ENCODE results near the gene IRX6. TPM values are rescaled to one million over a fixed set of nuclear protein-coding genes. Genes with fewer than 3 reads are reported as not detected.

Gene IRX6
- total and polyA plus RNA-seq, 2 donors from 2014 or later: 0.62 to 1.2 TPM

DNA sequence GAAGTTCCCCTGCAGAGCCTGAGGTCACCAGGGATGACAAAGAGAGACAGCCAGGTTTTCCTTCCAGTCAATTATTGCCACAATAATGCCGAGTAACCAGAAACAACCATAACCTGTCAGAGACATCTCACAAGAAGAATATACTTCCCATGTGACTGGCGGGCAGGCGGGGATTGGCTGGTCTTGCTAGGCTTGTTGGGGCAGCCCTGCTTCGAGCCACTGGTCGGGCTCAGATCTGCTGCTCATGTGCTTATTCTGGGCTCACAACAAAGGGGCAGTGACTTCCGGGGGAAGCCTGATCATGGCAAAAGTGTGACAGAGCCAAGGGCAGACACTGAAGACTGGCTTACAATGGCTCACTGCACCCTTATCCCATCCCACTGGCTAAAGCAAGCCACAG is 48.1 kb upstream of the IRX6 start:
- H3K27me3 ChIP-seq (ENCODE audit: control insufficient read depth, insufficient read depth, low read length): no peaks in the 10 kb centered on the region
- H3K4me1 ChIP-seq (ENCODE audit: control insufficient read depth in 2 of 3, insufficient read depth in 2 of 3, low read depth in 1 of 3, low read length in 3 of 3): no peaks in the 10 kb centered on the region
- TF ChIP-seq, protein P1, sequence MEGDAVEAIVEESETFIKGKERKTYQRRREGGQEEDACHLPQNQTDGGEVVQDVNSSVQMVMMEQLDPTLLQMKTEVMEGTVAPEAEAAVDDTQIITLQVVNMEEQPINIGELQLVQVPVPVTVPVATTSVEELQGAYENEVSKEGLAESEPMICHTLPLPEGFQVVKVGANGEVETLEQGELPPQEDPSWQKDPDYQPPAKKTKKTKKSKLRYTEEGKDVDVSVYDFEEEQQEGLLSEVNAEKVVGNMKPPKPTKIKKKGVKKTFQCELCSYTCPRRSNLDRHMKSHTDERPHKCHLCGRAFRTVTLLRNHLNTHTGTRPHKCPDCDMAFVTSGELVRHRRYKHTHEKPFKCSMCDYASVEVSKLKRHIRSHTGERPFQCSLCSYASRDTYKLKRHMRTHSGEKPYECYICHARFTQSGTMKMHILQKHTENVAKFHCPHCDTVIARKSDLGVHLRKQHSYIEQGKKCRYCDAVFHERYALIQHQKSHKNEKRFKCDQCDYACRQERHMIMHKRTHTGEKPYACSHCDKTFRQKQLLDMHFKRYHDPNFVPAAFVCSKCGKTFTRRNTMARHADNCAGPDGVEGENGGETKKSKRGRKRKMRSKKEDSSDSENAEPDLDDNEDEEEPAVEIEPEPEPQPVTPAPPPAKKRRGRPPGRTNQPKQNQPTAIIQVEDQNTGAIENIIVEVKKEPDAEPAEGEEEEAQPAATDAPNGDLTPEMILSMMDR (IDR thresholded peaks at IDR 0.05; ENCODE audit: borderline replicate concordance, extremely low read depth, insufficient read depth): no peak
- no peaks in the 10 kb centered on the region for H3K36me3 ChIP-seq (ENCODE audit: control insufficient read depth in 2 of 3, insufficient read depth in 3 of 3, low read length in 3 of 3)
- DNase-seq (no peak), FAIRE-seq (no peak)
- no peak overlapping the region for H3K9ac ChIP-seq (ENCODE audit: low read length in 3 of 3)
- no peaks in the 10 kb centered on the region for H3K9me3 ChIP-seq (ENCODE audit: control insufficient read depth in 2 of 3, insufficient read depth in 1 of 3, low read length in 3 of 3)
- H3K27ac ChIP-seq (ENCODE audit: low read depth in 2 of 2, low read length in 2 of 2): no peak overlapping the region
- intact Hi-C loops (cut with DNase I): no loop called here
- H3K4me3 ChIP-seq (ENCODE audit: low read length in 3 of 3): no peak overlapping the region

DNA sequence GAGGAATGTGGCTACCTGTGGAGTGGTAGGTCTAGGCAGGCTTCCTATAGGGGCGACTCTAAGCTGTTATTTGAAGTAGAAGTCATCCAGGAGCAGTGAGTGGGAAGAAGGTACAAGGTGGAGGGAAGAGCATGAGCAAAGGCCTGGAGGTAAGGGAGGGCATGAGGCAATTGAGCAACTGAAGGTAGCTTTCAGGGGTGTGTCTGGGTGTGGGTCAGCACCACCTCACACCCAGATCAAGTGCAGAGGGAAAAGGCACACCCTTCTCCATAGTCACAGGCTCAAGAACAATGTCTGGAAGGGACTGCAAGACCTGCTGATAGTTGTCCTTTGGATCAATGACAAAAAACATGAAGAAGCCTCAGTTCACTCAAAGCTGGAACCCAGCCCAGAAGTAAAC is 46.5 kb upstream of the IRX6 start:
- no peak overlapping the region for H3K27ac ChIP-seq (ENCODE audit: low read depth in 2 of 2, low read length in 2 of 2)
- no peak for FAIRE-seq

GRCh38 chr16:55279598-55279997 is 44.4 kb upstream of the IRX6 start:
- no peaks in the 10 kb centered on the region for H3K4me1 ChIP-seq (ENCODE audit: control insufficient read depth in 2 of 3, insufficient read depth in 2 of 3, low read depth in 1 of 3, low read length in 3 of 3)
- TF ChIP-seq, protein P1 (IDR thresholded peaks at IDR 0.05; ENCODE audit: borderline replicate concordance, extremely low read depth, insufficient read depth): no peak
- no peaks in the 10 kb centered on the region for H3K36me3 ChIP-seq (ENCODE audit: control insufficient read depth in 2 of 3, insufficient read depth in 3 of 3, low read length in 3 of 3)
- H3K4me3 ChIP-seq (ENCODE audit: low read length in 3 of 3): no peak overlapping the region
- FAIRE-seq (no peak), DNase-seq (no peak)
- H3K27me3 ChIP-seq (ENCODE audit: control insufficient read depth, insufficient read depth, low read length): no peaks in the 10 kb centered on the region
- intact Hi-C loops (cut with DNase I): no loop called here
- H3K9ac ChIP-seq (ENCODE audit: low read length in 3 of 3): no peak overlapping the region
- no peak overlapping the region for H3K27ac ChIP-seq (ENCODE audit: low read depth in 2 of 2, low read length in 2 of 2)
- H3K9me3 ChIP-seq (ENCODE audit: control insufficient read depth in 2 of 3, insufficient read depth in 1 of 3, low read length in 3 of 3): no peaks in the 10 kb centered on the region

More for the DNA sequence above, 46.5 kb upstream of the IRX6 start:
- Histone ChIP-seq H3K9ac (ENCODE audit: low read length in 3 of 3) (no peak overlapping the region), H3K27me3 (ENCODE audit: control insufficient read depth, insufficient read depth, low read length) (no peaks in the 10 kb centered on the region), H3K36me3 (ENCODE audit: control insufficient read depth in 2 of 3, insufficient read depth in 3 of 3, low read length in 3 of 3) (no peaks in the 10 kb centered on the region), H3K4me3 (ENCODE audit: low read length in 3 of 3) (no peak overlapping the region), H3K9me3 (ENCODE audit: control insufficient read depth in 2 of 3, insufficient read depth in 1 of 3, low read length in 3 of 3) (no peaks in the 10 kb centered on the region), H3K4me1 (ENCODE audit: control insufficient read depth in 2 of 3, insufficient read depth in 2 of 3, low read depth in 1 of 3, low read length in 3 of 3) (no peaks in the 10 kb centered on the region)
- no peak for DNase-seq
- TF ChIP-seq, protein P1 (IDR thresholded peaks at IDR 0.05; ENCODE audit: borderline replicate concordance, extremely low read depth, insufficient read depth): no peak
- intact Hi-C loops (cut with DNase I): no loop called here

GRCh38 chr16:55280587-55280986 is 43.4 kb upstream of the IRX6 start:
- H3K4me1 ChIP-seq (ENCODE audit: control insufficient read depth in 2 of 3, insufficient read depth in 2 of 3, low read depth in 1 of 3, low read length in 3 of 3): no peaks in the 10 kb centered on the region
- no peak overlapping the region for H3K27ac ChIP-seq (ENCODE audit: low read depth in 2 of 2, low read length in 2 of 2)
- DNase-seq: no peak
- TF ChIP-seq, protein P1 (IDR thresholded peaks at IDR 0.05; ENCODE audit: borderline replicate concordance, extremely low read depth, insufficient read depth): no peak
- no peaks in the 10 kb centered on the region for H3K27me3 ChIP-seq (ENCODE audit: control insufficient read depth, insufficient read depth, low read length)
- no peak overlapping the region for H3K4me3 ChIP-seq (ENCODE audit: low read length in 3 of 3)
- H3K9me3 ChIP-seq (ENCODE audit: control insufficient read depth in 2 of 3, insufficient read depth in 1 of 3, low read length in 3 of 3): no peaks in the 10 kb centered on the region
- intact Hi-C loops (cut with DNase I): no loop called here
- H3K36me3 ChIP-seq (ENCODE audit: control insufficient read depth in 2 of 3, insufficient read depth in 3 of 3, low read length in 3 of 3): no peaks in the 10 kb centered on the region
- FAIRE-seq: no peak
- no peak overlapping the region for H3K9ac ChIP-seq (ENCODE audit: low read length in 3 of 3)
